Stimulated activated CD8-positive, alpha-beta memory T cell treated with anti-CD3 and anti-CD28 coated beads, Interleukin-12 subunit alpha, Interleukin-12 subunit beta, amount 100 ng/mL, for 4 hours (primary cell): ENCODE measurements around the gene KCND1.
A peak's percentile ranks its signal among the peaks of the same experiment; 100 is the strongest.

Experiments
- DNase-seq: peaks from one replicate; pipeline ENCODE4 v3.0.0-alpha.2; 2020; ENCODE audit warnings: low read depth

Gene KCND1

DNA sequence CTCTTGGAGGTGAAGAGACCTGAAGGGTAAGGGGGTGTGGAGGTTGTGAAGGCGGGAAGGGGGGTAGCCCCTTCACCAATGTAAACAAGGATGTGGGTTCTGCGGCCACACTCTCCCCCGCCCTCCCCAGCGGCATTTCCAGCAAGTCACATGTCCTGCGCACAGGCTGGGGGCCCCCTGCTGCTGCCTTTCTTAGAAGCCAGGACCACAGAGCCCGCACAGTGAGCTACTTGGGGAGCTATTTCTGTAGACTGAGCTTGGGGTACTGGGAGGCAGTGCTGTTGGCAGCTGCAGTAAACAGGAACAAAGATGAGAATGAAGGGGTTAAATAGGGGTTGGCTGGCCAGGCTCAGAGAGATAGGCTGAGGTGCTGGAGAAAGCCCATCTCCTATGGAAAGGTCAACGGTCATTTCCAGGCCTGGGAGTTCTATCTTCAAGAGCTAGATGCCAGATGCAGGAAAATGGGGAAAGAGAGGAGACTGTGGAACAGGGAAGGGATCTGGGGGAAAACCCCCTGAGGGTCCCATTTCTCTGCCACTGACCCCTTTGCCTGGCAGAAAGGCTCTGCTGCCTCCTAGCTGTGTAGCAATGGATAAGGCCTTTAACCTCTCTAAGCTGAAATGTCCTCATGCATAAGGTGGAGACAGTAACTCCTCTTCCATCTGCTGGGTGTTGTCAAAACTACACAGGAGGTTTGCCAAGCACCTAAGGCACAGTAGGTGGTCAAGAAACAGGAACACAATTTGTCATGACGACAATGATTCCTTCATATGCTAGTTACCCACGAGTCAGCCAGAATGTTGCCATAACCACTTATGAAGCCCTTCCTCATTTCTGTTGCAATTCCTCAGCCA is 34.4 kb downstream of the KCND1 start:
- DNase-seq = peak; percentile 81

DNA sequence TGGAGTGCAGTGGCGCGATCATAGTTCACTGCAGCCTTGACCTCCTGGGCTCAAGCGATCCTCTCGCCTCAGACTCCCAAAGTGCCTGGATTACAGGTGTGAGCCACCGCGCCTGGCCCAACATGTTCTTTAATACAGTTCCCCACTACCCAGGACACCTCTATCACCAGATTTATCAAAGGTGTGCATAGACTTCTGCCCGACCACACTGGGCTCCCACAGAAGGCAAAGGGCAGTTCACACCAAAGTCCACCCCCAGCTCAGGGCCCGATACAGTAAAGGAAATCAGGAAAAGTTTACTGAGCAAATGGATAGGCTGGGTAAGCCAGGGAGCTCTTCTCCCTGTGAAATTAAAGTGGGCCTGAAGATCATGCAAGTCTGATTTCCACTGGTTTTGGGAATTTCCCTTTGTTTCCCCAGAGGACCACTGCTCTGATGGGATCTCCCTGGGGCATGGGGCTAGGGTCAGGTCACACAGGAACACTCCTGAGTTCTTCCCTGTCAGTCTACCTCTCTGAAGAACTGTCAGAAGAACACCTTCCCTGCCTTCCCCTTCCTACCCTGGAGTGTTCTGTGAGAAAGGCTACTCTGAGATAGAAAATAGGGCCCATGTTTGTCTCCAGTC is 35.1 kb downstream of the KCND1 start:
- DNase-seq = no peak

DNA sequence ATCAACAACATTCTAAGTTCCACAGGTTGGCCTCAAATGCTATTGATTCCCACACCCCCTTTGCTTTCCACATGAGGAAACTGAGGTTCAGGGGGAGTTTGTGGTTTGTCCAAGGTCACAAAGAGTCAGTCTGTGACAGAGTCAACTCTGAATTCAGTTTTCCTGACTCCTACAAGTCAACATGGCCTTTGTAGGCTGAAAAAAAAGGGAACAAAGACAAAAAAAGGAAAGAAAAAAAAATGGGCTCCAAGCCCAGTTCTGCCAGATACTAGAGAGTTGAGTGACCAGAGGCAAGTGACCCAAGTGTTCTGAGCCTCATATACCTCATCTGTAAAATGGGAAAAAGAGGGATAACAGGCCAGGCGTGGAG is 36.4 kb downstream of the KCND1 start:
- no peak for DNase-seq

DNA sequence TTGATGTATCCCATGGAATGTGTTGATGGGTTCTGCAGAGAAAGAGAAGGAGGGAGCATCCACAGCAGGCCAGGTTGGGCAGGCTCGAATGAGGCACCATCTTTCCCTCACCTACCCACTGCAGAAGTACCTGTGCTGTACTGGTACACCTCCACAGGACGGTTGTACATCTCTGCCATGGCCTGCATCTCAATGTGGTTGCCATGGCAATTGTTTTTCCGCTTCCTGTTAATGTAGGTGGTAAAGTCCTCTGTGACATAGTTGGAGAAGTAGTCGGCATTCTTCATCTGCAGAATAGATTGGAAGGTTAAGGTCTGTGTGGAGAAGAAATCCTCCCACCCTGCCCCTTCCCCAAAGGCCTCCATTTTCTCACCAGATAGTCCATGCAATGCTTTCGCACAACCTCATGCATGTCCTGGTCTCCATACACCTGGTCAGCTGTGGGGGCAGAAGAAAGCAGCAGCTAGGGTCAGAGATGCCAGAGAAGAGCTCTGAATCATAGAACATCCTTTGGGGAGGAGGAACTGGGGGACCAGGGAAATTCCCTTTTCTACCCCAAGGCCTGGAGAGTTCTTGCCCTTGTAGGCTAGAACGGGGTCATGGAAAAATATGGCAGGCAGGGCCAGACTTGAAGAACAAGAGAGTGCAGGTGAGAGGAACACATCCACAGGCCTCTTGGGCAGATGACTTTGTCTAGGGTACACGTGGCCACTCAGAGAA is 36.9 kb downstream of the KCND1 start:
- no peak for DNase-seq

DNA sequence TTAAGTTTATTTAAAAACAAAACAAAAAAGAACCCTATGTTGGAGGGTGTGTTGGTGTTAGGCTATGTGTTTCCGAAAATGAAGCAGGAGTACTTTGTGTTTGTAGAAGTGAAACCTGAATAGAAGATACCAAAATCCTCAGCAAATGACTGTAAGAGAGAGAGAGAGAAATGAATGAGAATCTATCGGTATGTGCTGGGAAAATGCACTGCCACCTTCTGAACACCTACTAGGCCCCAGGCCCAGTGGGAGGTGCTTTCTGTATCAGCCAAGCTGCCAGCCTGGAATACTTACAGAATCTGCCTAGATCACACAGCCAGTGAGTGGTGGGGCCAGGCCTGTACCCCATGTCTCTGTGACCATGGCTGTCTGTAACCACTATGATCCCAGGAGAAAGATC is 37.9 kb downstream of the KCND1 start:
- DNase-seq = no peak

DNA sequence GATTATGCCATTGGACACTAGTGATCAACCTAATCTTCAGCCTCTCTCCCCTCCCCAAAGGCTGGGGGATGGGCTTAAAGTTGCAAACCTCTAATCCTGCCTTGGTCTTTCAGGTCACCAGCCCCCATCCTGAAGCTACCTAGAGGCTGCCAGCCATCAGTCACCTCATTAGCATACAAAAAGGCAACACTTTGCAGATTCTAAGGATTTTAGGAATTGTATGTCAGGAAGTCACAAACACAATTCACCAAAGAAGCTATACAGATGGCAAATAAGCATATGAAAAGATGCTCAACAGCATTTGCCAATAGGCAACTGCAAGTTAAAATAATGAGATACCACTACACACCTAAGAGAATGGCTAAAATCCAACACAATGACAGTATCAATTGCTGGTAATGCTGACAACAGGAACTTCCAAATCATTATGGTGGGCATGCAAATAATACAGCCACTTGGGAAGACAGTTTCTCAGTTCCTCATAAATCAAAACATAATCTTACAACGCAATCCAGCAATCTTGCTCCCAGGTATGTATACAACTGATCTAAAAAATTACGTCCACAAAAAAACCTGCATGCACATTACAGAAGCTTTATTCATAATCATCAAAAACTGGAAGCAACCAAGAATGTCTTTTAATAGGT is 43.8 kb downstream of the KCND1 start:
- no peak for DNase-seq

DNA sequence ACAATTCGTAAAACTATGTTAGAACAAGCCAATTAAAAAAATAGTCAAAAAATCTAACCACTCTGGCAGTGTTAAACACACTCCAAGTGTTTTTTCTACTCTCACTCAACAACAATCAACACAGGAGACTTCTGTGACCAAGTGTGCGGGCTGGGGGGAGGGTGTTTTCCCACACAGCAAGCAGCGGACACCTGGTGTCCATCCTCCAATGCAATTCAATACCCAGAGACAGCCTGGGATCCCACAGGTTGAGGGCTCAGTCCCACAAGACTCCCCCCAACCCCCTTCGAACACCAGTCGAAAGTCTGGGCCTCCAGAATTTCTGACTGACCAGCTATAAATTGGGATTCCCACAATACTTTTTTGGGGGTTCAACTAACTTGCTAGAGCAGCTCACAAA is 44.5 kb downstream of the KCND1 start:
- no peak for DNase-seq

DNA sequence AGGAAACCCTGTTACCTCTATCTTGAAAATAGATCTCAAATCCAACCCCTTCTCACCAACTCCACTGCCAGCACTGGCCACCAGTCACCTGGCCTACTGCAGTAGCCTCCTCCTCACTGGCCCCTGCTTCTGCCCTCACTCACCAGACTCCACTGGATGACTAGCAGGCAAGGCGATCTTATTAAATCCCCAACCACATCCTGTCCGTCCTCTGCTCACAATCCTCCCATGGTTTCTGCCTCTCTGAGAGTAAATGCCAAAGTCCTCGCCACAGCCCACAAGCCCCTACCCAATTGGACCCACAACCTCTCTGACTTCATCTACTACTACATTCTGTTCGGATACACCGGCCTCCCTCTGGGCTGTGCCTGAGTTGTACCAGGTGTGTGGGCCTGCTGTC is 47.4 kb downstream of the KCND1 start:
- DNase-seq = no peak

DNA sequence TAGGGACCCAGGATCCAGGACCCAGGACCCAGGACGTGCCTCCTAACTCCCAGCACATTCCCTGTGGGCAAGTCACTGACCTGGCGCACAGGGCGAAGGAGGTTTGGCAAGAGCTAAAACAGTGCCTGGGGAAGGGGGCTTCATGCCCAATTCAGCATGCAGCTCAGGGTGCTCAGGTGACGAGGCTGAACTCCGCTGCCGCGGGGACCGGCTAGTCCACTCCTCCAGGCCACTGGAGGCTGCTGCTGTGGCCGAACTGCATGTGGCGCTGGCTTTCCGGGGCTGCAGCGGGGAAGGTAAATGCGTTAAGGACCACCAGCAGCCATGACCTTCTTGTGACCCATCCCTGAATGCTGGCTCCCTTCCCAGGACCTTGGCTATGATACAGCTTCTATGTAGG is 47.9 kb downstream of the KCND1 start:
- DNase-seq = no peak

DNA sequence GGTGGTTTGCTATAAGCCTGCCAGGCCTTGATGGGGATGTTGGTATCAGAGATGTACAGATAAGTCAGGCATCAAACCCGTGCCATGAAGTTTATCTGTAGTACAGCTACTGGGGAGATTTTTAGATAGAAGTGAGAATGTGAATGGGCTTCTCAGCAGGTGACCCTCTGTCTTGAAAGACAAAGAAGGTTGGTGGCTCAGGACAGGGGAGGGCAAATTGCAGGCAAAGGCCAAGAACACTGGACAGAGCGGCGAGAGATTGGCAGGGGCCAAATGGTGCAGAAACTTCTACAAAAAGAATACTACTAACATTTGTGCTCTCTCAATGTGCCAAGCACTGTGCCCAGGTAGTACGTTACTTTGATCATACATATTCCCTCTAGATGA is 50.9 kb downstream of the KCND1 start:
- no peak for DNase-seq

DNA sequence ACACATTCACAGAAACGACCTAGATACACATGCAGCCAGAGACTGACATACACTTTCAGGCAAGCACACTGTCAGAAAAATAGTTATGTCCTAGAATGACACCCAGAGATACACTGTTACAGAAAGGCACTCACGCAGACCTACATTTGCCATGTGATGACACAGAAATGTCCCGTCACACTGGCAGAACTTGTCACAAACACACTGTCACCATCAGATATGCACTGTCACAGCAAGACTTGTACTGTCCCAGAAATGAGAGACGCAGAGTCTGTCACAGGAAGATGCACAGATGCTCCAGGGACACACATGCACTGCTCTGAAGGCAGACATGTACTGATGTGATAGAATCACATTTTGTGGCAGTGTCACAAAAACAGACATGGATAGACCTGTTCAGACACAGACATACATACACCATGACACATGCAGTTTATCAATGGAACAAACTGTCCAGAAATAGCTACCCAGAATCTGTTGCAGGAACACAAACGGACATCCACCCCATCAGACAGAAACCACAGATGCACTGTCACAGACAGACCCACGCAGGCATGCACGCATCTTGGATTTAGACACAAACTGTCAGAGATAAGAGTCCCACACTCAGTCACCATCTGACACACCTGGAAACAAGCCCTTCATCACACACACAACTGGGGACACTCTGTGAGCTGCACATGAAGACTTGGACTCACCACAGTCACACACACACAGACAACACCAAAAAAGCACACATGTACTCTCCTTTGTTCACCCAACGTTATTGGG is 51.5 kb downstream of the KCND1 start:
- no peak for DNase-seq

DNA sequence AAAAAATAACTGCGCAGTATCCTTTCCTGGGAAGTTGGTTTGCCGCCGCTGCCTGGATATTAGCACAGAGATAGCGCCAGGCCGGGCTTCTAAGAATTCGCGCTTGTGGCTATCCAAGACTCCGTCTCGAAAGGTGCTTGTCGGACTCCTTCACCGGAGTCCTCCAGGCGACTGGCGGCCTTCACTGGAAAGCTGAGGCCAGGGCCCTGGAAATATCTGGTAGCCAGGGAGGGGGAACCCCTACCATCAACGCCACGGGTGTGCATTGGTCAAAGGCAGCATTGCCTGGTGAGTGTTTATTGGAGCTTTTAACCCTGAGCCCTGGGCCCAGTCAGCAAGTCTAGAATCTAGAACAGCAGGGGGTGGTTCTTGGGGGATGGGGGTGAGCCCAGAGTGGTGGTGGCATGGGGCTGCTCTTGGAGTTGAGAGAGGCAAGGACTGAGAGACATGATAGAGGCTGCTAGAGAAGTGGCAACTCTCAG is 52.2 kb downstream of the KCND1 start:
- DNase-seq = no peak

DNA sequence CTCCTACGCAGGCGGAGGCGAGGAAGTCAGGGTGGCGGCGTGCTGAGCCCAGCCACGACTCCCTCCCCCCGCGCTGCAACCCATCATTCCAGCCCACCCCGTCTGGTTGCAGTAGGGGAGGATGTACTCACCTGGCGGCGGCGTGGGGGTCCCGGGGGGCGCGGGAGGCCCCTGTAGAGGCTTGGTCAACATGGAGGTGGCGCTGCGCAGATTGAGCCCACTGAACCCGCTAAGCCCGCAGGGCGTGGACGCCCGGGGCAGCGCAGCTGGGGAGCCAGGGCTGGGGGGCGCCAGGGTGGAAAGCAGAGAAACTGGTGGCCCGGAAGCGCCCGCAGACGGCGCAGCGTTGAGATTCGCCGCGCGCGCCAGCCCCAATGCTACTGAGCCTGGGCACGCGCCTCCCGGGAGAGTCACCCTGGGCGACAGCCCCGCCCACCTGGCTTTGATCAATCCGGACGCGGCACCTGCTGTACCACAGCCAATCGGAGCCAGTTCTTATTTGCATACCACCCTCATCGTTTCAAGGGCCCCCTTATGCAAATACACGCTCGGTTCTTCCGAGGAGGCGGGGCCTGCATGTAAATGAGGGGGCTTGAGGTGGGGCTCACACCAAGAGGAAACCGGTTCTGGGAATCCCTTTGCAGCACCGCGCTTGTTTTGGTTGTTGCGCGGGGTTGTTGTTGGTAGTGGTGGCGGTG is 52.9 kb downstream of the KCND1 start, which contains the start of gene PIM2:
PIM2 (minus strand) TSS at position 382 of the 698 bp plus-strand sequence; CDS start at position 192, 190 bp downstream.
- DNase-seq = peak; percentile 77

DNA sequence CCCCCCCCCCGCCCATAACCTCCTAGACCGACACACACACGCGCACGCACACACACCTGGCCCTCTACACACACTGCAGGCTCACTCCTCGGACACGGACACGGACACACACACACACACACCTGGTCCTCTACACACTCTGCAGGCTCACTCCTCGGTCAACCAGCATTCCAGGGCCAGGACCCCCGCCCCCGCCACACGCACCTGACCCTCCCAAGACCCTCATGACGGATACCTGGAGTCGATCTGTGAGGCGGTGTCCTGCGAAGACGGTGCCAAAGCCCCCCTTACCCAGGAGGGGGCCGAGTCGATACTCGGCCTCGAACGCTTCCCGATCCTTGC is 53.4 kb downstream of the KCND1 start:
- no peak for DNase-seq

DNA sequence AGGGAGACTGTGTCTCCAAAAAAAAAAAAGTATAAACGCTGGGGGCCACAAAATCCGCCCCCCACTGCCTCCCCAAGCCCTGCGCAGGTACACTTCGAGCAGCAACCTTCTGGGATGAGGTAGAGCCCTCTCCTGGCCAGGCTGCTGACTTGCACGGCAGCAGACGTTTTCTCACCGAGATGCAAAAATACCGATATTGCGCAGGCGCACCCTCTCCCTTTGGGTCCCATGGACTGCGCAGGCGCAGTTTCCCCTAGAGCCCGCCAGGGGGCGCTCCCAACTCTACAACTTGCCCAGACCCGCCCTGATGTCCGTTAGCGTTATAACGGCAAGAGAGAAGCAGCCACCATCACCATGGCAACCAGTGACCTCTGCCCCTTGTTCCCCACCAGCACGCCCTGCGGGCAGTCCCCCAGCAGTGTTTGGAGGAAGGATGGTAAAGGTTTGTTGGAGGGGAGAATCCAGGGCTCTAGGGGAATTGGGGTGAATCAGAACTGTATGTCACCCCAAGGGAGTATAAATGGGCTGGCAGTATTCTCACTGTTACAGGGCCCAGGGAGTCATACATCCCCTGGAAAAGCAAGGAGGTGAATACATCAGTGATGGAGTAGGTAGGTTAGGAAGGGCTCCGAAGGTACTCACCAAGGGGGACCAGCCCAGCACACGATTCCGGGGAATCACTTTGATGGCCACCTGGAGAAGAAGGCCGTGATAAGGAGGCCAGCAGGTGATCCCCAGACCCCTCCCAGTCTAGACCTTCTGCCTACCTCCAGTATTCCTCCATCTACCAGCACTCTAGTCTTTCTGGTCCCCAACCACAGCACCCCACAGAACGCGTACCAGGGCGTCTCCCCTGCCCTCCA is 54.3 kb downstream of the KCND1 start:
- DNase-seq = peak; percentile 74

DNA sequence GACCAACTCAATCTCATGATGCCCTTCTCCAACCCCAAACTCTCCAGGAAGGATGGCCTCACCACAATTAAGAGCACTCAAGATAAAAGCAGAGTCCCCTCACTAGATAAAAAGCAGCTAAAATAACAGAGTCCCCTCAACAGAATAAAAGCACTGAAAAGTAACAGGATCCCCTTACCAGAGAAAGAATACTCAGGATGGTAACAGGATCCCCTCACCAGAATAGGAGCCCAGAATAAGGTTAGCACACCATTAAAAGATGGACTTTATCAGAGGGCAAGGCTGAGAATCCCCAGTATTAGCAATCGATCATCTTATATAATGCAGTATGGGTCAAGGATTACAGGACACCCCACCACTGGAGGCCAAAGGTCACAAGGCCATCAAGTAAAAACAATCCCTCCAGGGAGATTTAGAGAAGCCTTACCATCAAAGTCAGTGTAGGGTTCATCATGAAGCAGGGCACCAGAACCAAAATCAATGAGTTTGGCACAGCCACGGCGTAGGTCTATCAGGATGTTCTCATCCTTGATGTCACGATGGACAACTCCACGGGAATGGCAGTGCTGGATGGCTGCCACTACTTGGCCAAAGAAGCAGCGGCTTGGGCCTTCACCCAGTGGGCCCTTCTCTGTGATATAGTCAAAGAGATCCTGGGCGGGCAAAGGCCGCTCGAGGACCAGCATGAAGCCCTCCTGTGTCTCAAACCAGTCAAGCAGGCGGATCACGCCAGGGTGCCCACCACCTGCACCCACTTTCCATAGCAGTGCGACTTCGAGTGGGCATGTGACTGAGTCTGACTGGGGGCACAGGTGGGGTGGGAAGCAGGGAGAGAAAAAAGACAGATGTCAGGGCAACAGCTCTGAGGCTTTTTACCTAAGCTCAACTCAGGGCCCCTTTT is 56.8 kb downstream of the KCND1 start:
- DNase-seq = no peak

DNA sequence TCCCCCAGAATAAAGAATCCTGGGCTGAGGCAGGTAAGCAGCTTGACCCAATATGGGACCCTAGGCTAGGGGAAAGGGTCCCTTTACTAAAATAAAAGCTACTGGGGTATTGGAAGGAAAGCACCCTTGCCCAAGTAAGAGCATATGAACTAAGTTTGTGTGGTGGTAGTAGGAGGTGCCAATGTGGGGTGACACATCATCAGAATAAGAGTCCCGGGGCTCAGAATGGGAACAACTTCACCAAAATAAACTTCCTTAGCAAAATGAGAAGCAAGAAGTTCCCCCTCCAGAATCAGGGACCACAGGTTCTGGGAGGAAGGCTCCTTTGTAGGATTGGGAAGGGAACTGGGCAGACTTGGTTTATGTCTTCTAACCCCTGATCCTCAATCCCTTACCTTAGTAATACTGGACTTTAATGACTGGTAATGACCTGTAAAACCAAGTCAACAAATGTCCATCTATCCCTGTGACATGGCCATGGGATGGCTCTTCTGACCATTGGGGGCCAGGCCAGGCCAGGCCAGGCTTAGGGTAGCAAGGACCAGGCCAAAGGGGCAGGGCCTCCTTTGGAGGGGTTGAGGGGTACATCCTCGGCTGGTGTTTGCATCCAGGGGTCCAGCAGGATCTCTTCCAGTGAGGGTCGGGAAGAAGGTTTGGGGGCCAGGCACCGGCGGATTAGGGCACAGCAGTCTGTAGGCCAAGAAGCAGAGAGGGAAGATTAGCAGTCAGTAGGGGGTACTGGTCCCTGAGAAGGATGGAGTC is 57.9 kb downstream of the KCND1 start:
- DNase-seq = no peak
